Caco-2 (cell line): ENCODE measurements around the gene ZNF205. TPM values are rescaled to one million over a fixed set of nuclear protein-coding genes. Genes with fewer than 3 reads are reported as not detected.

ENCODE experiments used
- BruUV-seq: library from RNA; stranded (reverse); fragments of 400-500 nt; replicated peaks from 2 replicates; lab custom pipeline; 2021; lab: Mats Ljungman, UMichigan
- CTCF ChIA-PET: fragments of 300-600 bp; sonication (Branson Sonifier 250); formaldehyde crosslinking; loops from one replicate; lab custom pipeline; 2022; ENCODE audit warnings: antibody characterized with exemption; lab: Charles Lee
- POLR2A ChIA-PET: fragments of 300-600 bp; sonication (Branson Sonifier 250); formaldehyde crosslinking; loops from one replicate; lab custom pipeline; 2022; ENCODE audit warnings: antibody characterized with exemption; lab: Charles Lee
- DNase-seq, 2 experiments: peaks; one replicate each; pipeline versions ENCODE4 v3.0.0 to v3.0.0-alpha.2; 2020 to 2022
- H3K27me3 ChIP-seq: replicated peaks from 2 replicates; pipeline ENCODE4 v1.6.0; 2011; ENCODE audit warnings: low read length; ENCODE audit not compliant: control insufficient read depth, insufficient read depth
- H3K36me3 ChIP-seq: 2 replicates; pipeline ENCODE4 v1.5.1; 2011; ENCODE audit warnings: low read length; ENCODE audit not compliant: control insufficient read depth, insufficient read depth
- H3K4me1 ChIP-seq: fragments of 250-450 bp; sonication (Bioruptor Pico); 2 replicates; pipeline ENCODE4 v1.5.1; 2020; ENCODE audit warnings: mild to moderate bottlenecking
- H3K4me3 ChIP-seq: 2 replicates; pipeline ENCODE4 v1.5.1; 2011; ENCODE audit warnings: low read depth, mild to moderate bottlenecking, control low read depth, low read length
- H3K9me3 ChIP-seq: fragments of 250-450 bp; sonication (Bioruptor Pico); 2 replicates; pipeline ENCODE4 v1.5.1; 2020; ENCODE audit warnings: mild to moderate bottlenecking, moderate library complexity
- H3K27ac Mint-ChIP-seq: one replicate; pipeline ENCODE4 v1.8.0; 2022; ENCODE audit warnings: mixed read lengths; ENCODE audit not compliant: unreplicated experiment
- H3K27me3 Mint-ChIP-seq: one replicate; pipeline ENCODE4 v1.8.0; 2022; ENCODE audit warnings: mixed read lengths; ENCODE audit not compliant: insufficient read depth, unreplicated experiment
- H3K36me3 Mint-ChIP-seq: one replicate; pipeline ENCODE4 v1.8.0; 2022; ENCODE audit warnings: mild to moderate bottlenecking, mixed read lengths; ENCODE audit not compliant: insufficient read depth, unreplicated experiment
- H3K4me1 Mint-ChIP-seq: one replicate; pipeline ENCODE4 v1.8.0; 2022; ENCODE audit warnings: low read depth, mixed read lengths; ENCODE audit not compliant: unreplicated experiment
- H3K4me3 Mint-ChIP-seq: one replicate; pipeline ENCODE4 v1.8.0; 2022; ENCODE audit warnings: mild to moderate bottlenecking, moderate library complexity, mixed read lengths; ENCODE audit not compliant: unreplicated experiment
- H3K9me3 Mint-ChIP-seq: one replicate; pipeline ENCODE4 v1.8.0; 2022; ENCODE audit warnings: mixed read lengths; ENCODE audit not compliant: unreplicated experiment
- CTCF ChIP-seq, 2 experiments: fragments of 200-600 bp in 1 of 2; IDR thresholded peaks; 1 replicate in 1 of 2; 2 replicates in 1 of 2; pipeline versions ENCODE4 v1.5.1 to v1.8.0; 2011 to 2022; ENCODE audit warnings: antibody characterized with exemption in 1 of 2, control low read depth in 1 of 2, inconsistent platforms in 1 of 2, low read depth in 1 of 2, low read length in 1 of 2, mild to moderate bottlenecking in 1 of 2, moderate library complexity in 1 of 2; ENCODE audit not compliant: insufficient read depth in 1 of 2, severe bottlenecking in 1 of 2, unreplicated experiment in 1 of 2
- intact Hi-C: fragments of 100-400 bp; cut with micrococcal nuclease; formaldehyde crosslinking; loops from one replicate; pipeline ENCODE4 v1.10.0; 2022; ENCODE audit not compliant: unreplicated experiment
- total RNA-seq: library from RNA; stranded (reverse); gene quantifications from 2 replicates; pipeline ENCODE4 v1.2.3, GENCODE V29; 2022

Gene ZNF205
- total RNA-seq, 1 experiment from 2014 or later, result 13.5 TPM

DNA sequence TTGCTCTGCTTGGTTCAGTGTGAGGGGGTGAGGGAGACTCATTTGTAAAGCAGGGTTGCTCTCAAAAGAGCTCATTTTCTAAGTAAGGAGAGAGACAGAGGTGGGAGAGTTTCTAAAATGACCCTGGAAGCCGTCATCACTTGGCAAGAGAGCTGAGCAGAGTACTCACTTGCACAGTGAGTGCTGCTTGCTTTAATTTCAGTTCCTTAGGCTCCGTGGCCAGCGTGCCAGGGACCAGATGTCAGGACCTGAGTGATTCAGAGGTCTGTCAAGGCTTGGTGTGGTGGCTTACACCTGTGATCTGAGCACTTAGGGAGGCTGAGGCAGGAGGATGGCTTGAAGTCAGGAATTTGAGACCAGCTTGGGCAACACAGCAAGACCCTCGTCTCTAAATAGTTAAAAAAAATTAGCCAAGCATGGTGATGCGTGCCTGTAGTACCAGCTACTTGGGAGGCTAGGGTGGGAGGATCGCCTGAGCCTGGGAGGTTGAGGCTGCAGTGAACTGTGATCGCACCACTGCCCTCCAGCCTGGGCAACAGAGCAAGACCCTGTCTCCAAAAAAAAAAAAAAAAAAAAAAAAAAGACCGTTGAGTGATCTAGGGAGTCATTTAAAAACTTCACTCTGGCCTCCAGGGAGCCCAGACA lies 10.7 kb downstream of the ZNF205 start:
- ChIA-PET POLR2A (no interaction called here), CTCF (interaction anchor here (0.5 to 1.7 kb wide), 6 partner anchors 64 to 247 kb away, joined by 3 to 8 read pairs (median 4); no protein-coding TSS in a partner anchor)
- Histone ChIP-seq H3K4me1 (peaks cover 4% of the 10 kb centered on the region; the same call in 1 of the 2 replicates), H3K27me3 (no peaks in the 10 kb centered on the region), H3K9me3 (no peaks in the 10 kb centered on the region), H3K36me3 (no peaks in the 10 kb centered on the region), H3K4me3 (peak overlapping the region; percentile 72; the same call in 1 of the 2 replicates)
- no TSS peak for BruUV-seq
- no peak for TF ChIP-seq CTCF (IDR thresholded peaks at IDR 0.05; ENCODE audit: insufficient read depth in 1 of 2, low read depth in 1 of 2, low read length in 1 of 2, severe bottlenecking in 1 of 2, unreplicated experiment in 1 of 2)
- H3K27ac Mint-ChIP-seq, result peak overlapping the region; percentile 39
- H3K4me1 Mint-ChIP-seq, result peaks cover 13% of the 10 kb centered on the region
- H3K4me3 Mint-ChIP-seq, result peak overlapping the region; percentile 90
- H3K27me3 Mint-ChIP-seq, result no peaks in the 10 kb centered on the region
- no peak for DNase-seq
- no peaks in the 10 kb centered on the region for H3K9me3 Mint-ChIP-seq
- peaks cover 51% of the 10 kb centered on the region for H3K36me3 Mint-ChIP-seq
- intact Hi-C loops, result no loop called here

- H3K27me3 ChIP-seq, result no peaks in the 10 kb centered on the region
- peak in 1 of 2 experiments; percentile 29 for TF ChIP-seq CTCF (IDR thresholded peaks at IDR 0.05; ENCODE audit: insufficient read depth in 1 of 2, low read depth in 1 of 2, low read length in 1 of 2, severe bottlenecking in 1 of 2, unreplicated experiment in 1 of 2)
- ChIA-PET CTCF (interaction anchor here (0.8 to 2.1 kb wide), 3 partner anchors 11 to 92 kb away, joined by 3 to 14 read pairs (median 8); partner anchors contain the start of gene ZNF213), POLR2A (interaction anchor here (0.6 kb wide), 1 partner anchor 277 kb away, joined by 3 read pairs; the partner anchor contains the start of genes ZNF174 and ZSCAN32)
- Mint-ChIP-seq H3K27ac (peak overlapping the region; percentile 87), H3K36me3 (peaks cover 44% of the 10 kb centered on the region), H3K4me1 (peaks cover 14% of the 10 kb centered on the region), H3K9me3 (no peaks in the 10 kb centered on the region), H3K27me3 (no peaks in the 10 kb centered on the region), H3K4me3 (peak overlapping the region; percentile 90)
- H3K36me3 ChIP-seq, result no peaks in the 10 kb centered on the region
- intact Hi-C loops, result loop anchor here (1.0 kb wide), 2 partner anchors 18 to 65 kb away; no protein-coding TSS in a partner anchor
- no peaks in the 10 kb centered on the region for H3K9me3 ChIP-seq
- peaks cover 4% of the 10 kb centered on the region; the same call in 1 of the 2 replicates for H3K4me1 ChIP-seq
- peak overlapping the region; percentile 72 for H3K4me3 ChIP-seq
- peak; percentile 95 to 96 for DNase-seq
- no TSS peak for BruUV-seq
Observed at GRCh38 chr16:3123986-3124886, 11.8 kb downstream of the ZNF205 start.

- H3K4me3 Mint-ChIP-seq, result no peak overlapping the region
- peaks cover 4% of the 10 kb centered on the region; the same call in 1 of the 2 replicates for H3K4me1 ChIP-seq
- H3K4me3 ChIP-seq, result no peak overlapping the region
- H3K9me3 Mint-ChIP-seq, result no peaks in the 10 kb centered on the region
- peaks cover 21% of the 10 kb centered on the region for H3K4me1 Mint-ChIP-seq
- ChIA-PET POLR2A (no interaction called here), CTCF (interaction anchor here (3.7 kb wide), 1 partner anchor 69 kb away, joined by 44 read pairs; no protein-coding TSS in a partner anchor)
- no peaks in the 10 kb centered on the region for H3K27me3 Mint-ChIP-seq
- no peaks in the 10 kb centered on the region for H3K27me3 ChIP-seq
- no peak overlapping the region for H3K27ac Mint-ChIP-seq
- H3K36me3 Mint-ChIP-seq, result peaks cover 56% of the 10 kb centered on the region
- DNase-seq, result no peak
- peaks cover 2% of the 10 kb centered on the region for H3K36me3 ChIP-seq
- intact Hi-C loops, result no loop called here
- BruUV-seq, result no TSS peak
- TF ChIP-seq CTCF (IDR thresholded peaks at IDR 0.05; ENCODE audit: insufficient read depth in 1 of 2, low read depth in 1 of 2, low read length in 1 of 2, severe bottlenecking in 1 of 2, unreplicated experiment in 1 of 2), result no peak
- no peaks in the 10 kb centered on the region for H3K9me3 ChIP-seq
Observed at GRCh38 chr16:3127745-3128144, 15.4 kb downstream of the ZNF205 start.
